ENCODE data around the gene WIPF1. TPM values are rescaled to one million over a fixed set of nuclear protein-coding genes. Genes with fewer than 3 reads are reported as not detected.

WIPF1 gene
- polyA plus RNA-seq, 1 donor from 2014 or later, result 0.25 TPM

DNA sequence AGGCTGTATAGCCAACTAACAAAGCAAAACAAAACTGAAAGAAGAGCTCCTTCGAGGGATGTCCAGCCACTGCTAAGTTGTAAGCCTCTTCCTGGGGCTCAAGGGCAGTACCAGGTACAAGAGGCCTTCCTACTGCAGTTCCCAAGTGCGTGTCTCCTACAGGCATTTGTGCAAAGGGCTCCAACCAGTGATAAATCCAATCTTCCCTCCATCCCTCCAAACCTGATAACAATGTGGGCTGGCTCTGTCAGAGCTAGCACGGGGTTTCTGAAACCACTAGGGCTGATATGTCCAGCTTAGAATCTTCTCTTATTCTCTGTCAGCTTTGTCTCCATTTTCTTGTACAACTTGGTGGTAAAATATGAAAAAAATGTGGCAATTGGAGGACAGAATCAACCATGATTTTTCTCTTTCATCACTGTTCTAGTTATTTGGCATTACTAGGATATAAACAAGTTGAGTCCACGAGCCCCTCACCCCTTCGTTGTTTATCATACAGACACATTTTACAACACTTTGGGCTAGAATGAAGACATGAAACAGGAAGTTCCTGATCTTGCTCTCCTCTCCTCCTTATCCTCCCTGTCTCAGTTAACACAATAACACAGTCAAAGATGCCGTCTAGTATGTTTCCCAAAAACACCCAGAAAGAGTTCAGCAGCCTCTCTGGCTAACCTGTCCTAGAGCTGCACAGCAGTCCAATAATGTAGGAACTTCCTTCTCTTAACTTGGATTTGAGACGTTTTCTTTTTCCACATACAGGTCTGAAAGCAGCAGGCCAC is 35.4 kb upstream of the WIPF1 start:
- Histone ChIP-seq H3K27ac (ENCODE audit: low read length) (no peak overlapping the region), H3K4me2 (ENCODE audit: low read length) (no peak overlapping the region), H3K9me2 (ENCODE audit: insufficient read depth, low read length) (no peaks in the 10 kb centered on the region), H4K20me1 (ENCODE audit: insufficient read depth) (no peaks in the 10 kb centered on the region), H2AFZ (ENCODE audit: low read depth, low read length) (no peak overlapping the region), H3K9me3 (ENCODE audit: low read length) (no peaks in the 10 kb centered on the region), H3K36me3 (ENCODE audit: insufficient read depth, low read length) (no peaks in the 10 kb centered on the region), H3K4me3 (ENCODE audit: low read length) (no peak overlapping the region), H3K79me2 (replicated peaks; ENCODE audit: insufficient read depth, low read length) (no peaks in the 10 kb centered on the region), H3F3A (ENCODE audit: insufficient read depth, low read length, poor library complexity, severe bottlenecking) (no peaks in the 10 kb centered on the region), H3K9ac (ENCODE audit: low read length) (no peak overlapping the region), H3K27me3 (ENCODE audit: insufficient read depth, low read depth, low read length) (no peaks in the 10 kb centered on the region)
- TF ChIP-seq TAF1 (IDR thresholded peaks at IDR 0.05; ENCODE audit: low read depth), result no peak
- TF ChIP-seq, protein P1, sequence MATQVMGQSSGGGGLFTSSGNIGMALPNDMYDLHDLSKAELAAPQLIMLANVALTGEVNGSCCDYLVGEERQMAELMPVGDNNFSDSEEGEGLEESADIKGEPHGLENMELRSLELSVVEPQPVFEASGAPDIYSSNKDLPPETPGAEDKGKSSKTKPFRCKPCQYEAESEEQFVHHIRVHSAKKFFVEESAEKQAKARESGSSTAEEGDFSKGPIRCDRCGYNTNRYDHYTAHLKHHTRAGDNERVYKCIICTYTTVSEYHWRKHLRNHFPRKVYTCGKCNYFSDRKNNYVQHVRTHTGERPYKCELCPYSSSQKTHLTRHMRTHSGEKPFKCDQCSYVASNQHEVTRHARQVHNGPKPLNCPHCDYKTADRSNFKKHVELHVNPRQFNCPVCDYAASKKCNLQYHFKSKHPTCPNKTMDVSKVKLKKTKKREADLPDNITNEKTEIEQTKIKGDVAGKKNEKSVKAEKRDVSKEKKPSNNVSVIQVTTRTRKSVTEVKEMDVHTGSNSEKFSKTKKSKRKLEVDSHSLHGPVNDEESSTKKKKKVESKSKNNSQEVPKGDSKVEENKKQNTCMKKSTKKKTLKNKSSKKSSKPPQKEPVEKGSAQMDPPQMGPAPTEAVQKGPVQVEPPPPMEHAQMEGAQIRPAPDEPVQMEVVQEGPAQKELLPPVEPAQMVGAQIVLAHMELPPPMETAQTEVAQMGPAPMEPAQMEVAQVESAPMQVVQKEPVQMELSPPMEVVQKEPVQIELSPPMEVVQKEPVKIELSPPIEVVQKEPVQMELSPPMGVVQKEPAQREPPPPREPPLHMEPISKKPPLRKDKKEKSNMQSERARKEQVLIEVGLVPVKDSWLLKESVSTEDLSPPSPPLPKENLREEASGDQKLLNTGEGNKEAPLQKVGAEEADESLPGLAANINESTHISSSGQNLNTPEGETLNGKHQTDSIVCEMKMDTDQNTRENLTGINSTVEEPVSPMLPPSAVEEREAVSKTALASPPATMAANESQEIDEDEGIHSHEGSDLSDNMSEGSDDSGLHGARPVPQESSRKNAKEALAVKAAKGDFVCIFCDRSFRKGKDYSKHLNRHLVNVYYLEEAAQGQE (IDR thresholded peaks at IDR 0.05; ENCODE audit: borderline replicate concordance), result no peak
- no peak for TF ChIP-seq SMC3 (conservative IDR thresholded peaks at IDR 0.05; ENCODE audit: poor library complexity)
- no peak for TF ChIP-seq EZH2 (IDR thresholded peaks at IDR 0.05; ENCODE audit: borderline replicate concordance, insufficient read depth, low read length, poor library complexity, severe bottlenecking)
- TF ChIP-seq, protein P2, sequence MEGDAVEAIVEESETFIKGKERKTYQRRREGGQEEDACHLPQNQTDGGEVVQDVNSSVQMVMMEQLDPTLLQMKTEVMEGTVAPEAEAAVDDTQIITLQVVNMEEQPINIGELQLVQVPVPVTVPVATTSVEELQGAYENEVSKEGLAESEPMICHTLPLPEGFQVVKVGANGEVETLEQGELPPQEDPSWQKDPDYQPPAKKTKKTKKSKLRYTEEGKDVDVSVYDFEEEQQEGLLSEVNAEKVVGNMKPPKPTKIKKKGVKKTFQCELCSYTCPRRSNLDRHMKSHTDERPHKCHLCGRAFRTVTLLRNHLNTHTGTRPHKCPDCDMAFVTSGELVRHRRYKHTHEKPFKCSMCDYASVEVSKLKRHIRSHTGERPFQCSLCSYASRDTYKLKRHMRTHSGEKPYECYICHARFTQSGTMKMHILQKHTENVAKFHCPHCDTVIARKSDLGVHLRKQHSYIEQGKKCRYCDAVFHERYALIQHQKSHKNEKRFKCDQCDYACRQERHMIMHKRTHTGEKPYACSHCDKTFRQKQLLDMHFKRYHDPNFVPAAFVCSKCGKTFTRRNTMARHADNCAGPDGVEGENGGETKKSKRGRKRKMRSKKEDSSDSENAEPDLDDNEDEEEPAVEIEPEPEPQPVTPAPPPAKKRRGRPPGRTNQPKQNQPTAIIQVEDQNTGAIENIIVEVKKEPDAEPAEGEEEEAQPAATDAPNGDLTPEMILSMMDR (IDR thresholded peaks at IDR 0.05; ENCODE audit: poor library complexity, severe bottlenecking), result no peak
- TF ChIP-seq EP300 (conservative IDR thresholded peaks at IDR 0.05; ENCODE audit: poor library complexity, severe bottlenecking), result no peak
- no peak for TF ChIP-seq RAD21 (conservative IDR thresholded peaks at IDR 0.05)
- TF ChIP-seq POLR2AphosphoS5 (IDR thresholded peaks at IDR 0.05), result no peak
- no peak for TF ChIP-seq MXI1 (conservative IDR thresholded peaks at IDR 0.05; ENCODE audit: poor library complexity, severe bottlenecking)

DNA sequence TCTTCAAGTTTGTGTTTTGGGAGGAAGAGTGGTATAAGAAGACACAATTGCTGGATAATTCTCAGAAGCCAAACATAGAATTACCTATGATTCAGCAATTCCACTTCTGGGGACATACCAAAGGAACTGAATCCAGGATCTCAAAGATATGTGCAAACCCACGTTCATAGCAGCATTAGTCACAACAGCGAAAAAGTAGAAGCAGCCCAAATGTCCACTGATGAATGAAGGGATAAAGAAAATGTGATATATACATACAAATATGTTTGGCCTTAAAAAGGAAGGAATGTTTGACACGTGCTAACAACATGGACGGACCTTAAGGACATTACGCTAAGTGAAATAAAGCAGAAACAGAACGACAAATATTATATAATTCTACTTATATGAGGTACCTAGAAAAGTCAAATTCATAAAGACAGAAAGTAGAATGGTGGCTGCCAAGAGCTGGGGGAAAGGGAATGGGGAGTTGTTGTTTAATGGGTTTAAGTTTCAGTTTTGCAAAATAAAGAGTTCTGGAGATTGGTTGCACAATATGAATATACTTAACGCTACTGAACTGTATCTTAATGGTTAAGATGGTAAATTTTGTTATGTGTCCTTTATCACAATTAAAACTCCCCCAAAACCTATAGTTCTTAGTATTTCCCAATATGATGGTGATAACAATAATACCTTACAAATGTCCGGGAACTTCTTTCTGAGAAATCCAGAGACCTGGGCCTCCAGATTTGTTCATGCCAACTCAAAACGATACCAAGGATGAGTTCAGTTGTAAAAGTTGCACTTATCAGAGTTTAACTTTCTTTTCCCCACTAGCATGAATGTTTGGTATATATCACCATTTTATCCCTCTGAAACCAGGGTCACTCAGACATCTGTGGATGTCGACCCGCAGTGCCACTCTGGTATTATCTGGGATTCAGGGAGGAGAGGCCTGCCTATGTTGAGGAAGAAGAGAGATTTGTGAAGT is 33.7 kb upstream of the WIPF1 start:
- Histone ChIP-seq H4K20me1 (ENCODE audit: insufficient read depth) (no peaks in the 10 kb centered on the region), H3K9me2 (ENCODE audit: insufficient read depth, low read length) (no peaks in the 10 kb centered on the region), H3F3A (ENCODE audit: insufficient read depth, low read length, poor library complexity, severe bottlenecking) (no peaks in the 10 kb centered on the region), H3K4me3 (ENCODE audit: low read length) (no peak overlapping the region), H3K9me3 (ENCODE audit: low read length) (no peaks in the 10 kb centered on the region), H3K27ac (ENCODE audit: low read length) (no peak overlapping the region), H3K79me2 (replicated peaks; ENCODE audit: insufficient read depth, low read length) (no peaks in the 10 kb centered on the region), H3K9ac (ENCODE audit: low read length) (no peak overlapping the region), H2AFZ (ENCODE audit: low read depth, low read length) (no peak overlapping the region), H3K27me3 (ENCODE audit: insufficient read depth, low read depth, low read length) (no peaks in the 10 kb centered on the region), H3K4me2 (ENCODE audit: low read length) (no peak overlapping the region), H3K36me3 (ENCODE audit: insufficient read depth, low read length) (no peaks in the 10 kb centered on the region)
- TF ChIP-seq MXI1 (conservative IDR thresholded peaks at IDR 0.05; ENCODE audit: poor library complexity, severe bottlenecking), result no peak
- no peak for TF ChIP-seq RAD21 (conservative IDR thresholded peaks at IDR 0.05)
- TF ChIP-seq, protein P2 (IDR thresholded peaks at IDR 0.05; ENCODE audit: poor library complexity, severe bottlenecking), result no peak
- no peak for TF ChIP-seq EP300 (conservative IDR thresholded peaks at IDR 0.05; ENCODE audit: poor library complexity, severe bottlenecking)
- TF ChIP-seq SMC3 (conservative IDR thresholded peaks at IDR 0.05; ENCODE audit: poor library complexity), result no peak
